NCI-H2081 treated with DMSO at 0.1 percent for 48 hours (cell line): ENCODE data around the gene EAPP.
"Not testable (repeated sequence)": the region's sequence is repeated elsewhere in the genome, so short reads cannot be mapped to it uniquely, and the experiment has no call there.

Experiments used
- DNase-seq: peaks from one replicate; lab custom pipeline; 2025; lab: John Stamatoyannopoulos, UW

Gene EAPP

DNA sequence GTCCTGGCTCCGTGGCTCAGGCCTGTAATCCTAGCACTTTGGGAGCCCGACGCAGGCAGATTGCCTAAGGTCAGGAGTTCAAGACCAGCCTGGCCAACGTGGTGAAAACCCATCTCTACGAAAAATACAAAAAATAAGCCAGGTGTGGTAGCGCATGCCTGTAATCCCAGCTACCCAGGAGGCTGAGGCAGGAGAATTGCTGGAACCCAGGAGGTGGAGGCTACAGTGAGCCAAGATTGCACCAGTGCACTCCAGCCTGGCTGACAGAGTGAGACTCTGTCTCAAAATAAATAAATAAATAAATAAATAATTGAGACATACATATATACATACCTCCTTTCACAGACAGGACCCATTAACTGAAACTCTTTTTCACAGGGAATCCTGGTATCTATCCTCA is 1.4 kb downstream of the EAPP start:
- DNase-seq = not testable (repeated sequence)

DNA sequence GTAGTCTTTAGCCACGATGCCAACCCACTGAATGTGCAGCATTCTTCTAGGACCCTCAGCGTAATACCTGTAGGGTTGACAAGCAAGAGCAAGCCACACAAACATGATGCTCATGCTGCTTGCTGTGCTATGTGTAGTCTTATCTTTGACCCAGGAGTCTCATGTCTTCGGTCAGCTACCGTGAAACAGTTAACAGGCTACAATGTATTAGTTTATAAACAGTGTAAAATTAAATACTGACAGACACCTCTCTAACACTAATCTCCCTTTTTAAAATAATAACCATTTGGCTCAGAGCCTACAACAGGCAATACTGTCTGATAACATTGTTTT is 1.9 kb downstream of the EAPP start:
- no peak for DNase-seq

DNA sequence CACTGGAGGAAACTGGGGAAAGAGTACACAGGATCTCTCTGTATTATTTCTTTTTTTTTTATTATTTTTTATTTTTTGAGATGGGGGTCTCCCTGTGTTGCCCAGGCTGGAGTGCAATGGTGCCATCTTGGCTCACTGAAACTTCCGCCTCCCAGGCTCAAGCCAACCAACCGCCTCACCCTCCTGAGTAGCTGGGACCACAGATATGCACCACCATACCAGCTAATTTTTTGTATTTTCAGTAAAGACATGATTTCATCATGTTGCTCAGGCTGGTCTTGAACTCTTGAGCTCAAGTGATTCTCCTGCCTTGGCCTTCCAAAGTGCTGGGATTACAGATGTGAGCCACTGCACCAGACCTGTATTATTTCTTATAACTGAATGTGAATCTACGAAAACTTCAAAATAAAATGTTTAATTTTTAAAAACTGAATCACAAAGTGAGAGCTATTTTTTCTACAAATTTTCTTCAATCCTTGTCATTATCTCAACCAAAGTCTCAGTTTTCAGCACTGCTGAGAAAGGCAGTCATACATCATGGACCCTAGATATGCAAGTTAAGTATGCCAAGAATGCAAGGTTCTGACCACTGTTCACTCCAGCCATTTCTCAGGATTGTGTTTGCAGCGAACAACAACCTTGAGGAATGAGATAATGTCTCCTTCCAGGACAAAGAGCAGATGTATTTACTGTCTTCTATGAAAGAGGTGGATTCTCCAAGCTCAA is 2.4 kb downstream of the EAPP start:
- no peak for DNase-seq

DNA sequence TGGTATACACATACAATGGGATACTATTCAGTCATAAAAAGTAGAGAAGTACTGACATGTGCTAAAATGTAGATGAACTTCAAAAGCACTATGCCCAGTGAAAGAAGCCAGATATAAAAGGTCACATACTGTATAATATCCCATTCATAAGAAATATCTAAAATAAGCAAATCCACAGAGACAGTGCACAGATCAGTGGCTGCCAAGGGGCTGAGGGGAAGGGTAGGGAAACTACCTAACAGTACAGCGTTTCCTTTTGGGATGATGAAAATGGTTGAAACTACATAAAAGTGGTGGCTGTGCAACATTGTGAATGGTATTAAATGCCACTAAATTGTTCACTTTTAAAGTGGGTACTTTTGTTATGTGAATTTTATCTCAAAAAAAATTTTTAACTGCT is 11.9 kb downstream of the EAPP start:
- DNase-seq = no peak

DNA sequence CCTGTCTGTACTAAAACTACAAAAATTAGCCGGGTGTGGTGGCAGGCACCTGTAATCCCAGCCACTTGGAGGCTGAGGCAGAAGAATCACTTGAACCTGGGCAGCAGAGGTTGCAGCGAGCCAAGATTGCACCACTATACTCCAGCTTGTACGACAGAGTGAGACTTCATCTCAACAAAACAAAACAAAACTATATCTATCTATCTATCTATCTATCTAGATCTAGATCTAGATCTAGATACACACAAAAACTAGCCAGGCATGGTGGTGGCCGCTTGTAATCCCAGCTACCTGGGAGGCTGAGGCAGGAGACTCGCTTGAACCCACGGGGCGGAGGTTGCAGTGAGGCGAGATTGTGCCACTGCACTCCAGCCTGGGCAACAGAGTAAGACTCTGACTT is 15.3 kb downstream of the EAPP start:
- not testable (repeated sequence) for DNase-seq

DNA sequence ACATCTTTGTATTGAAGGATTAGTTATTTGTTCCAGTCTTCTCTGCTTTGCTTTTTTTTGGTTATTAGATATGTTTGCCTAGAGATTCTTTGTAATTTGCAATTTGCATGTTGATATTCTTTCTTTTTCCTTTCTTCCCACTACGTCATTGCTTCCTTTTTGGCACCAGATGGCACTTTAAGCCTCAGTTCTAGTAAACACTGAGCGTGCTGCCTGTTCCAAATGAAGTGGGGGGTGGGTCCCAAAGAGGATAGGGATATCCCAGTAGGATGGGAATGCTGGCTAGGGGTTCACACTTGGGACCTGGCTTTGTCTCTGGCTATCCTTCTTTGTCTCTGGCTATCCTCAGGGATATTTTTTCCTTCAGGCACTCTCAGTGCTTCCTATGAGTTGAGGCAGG is 17.0 kb downstream of the EAPP start:
- no peak for DNase-seq

DNA sequence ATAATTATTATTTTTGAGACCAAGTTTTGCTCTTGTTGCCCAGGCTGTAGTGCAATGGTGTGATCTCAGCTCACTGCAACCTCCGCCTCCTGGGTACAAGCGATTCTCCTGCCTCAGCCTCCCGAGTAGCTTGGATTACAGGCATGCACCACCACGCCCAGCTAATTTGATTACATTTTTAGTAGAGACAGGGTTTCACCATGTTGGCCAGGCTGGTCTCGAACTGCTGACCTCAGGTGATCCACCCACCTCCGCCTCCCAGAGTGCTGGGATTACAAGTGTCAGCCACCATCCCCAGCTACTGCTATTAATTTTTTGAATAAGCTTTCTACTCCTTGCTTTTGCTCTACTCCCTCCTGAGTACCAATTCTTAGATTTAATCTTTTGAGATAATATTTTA is 18.4 kb downstream of the EAPP start:
- not testable (repeated sequence) for DNase-seq

DNA sequence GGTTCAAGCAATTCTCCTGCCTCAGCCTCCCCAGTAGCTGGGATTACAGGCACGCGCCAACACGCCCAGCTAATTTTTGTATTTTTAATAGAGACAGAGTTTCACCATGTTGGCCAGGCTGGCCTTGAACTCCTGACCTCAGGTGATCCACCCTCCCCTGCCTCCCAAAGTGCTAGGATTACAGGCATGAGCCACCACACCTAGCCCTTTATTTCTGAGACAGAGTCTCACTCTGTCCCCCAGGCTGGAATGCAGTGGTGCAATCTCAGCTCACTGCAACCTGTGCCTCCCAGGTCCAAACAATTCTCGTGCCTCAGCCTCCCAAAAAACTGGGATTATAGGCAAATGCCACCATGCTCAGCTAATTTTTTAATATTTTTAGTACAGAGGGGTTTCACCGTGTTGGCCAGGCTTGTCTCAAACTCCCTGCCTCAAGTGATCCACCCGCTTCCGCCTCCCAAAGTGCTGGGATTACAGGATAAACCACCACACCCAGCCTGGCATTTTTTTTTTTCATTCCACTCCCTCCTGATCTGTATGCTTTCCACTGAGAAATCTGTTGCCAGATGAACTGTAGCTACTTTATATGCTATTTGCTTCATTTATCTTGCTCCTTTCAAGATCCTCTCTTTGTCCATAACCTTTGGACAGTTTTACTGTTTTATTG is 19.1 kb downstream of the EAPP start:
- not testable (repeated sequence) for DNase-seq

DNA sequence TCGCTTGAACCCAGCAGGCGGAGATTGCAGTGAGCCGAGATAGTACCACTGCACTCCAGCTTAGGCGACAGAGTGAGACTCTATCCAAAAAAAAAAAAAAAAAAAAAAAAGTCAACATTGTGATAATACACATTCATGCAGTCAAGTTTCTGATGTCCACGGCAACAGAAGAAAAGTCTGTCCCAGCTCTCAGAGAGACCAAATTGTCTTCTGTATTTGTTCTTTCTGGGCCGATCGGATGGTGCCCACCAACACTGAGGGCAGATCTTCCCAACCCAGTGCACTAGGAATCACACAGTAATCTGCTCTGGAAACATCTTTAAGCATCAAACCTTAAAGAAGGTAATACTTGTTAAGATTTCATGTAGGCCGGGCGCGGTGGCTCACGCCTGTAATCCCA is 31.6 kb downstream of the EAPP start:
- DNase-seq = no peak

DNA sequence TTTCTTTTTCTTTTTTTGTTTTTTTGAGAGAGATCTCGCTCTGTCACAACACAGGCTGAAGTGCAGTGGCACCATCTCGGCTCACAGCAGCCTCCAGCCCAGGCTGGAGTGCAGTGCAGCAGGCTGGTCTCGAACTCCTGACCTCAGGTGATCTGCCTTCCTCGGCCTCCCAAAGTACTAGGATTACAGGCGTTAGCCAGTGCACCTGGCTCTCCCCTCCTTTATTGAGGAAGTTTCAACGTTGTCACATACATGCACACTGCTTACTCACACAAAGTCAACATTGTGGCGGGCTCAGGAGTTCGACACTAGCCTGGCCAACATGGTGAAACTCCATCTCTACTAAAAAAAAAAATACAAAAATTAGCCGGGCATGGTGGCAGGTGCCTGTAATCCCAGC is 32.0 kb downstream of the EAPP start:
- DNase-seq = no peak

DNA sequence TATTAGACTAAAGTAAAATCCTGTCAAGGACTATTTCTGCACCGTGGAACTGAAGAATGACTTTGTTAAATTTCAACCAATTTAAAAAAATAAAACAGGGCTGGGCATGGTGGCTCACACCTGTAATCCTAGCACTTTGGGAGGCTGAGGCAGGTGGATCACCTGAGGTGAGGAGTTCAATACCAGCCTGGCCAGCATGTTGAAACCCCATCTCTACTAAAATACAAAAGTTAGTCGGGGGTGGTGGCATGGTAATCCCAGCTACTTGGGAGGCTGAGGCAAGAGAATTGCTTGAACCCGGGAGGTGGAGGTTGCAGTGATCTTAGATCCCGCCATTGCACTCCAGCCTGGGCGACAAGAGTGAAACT is 34.4 kb downstream of the EAPP start:
- not testable (repeated sequence) for DNase-seq

DNA sequence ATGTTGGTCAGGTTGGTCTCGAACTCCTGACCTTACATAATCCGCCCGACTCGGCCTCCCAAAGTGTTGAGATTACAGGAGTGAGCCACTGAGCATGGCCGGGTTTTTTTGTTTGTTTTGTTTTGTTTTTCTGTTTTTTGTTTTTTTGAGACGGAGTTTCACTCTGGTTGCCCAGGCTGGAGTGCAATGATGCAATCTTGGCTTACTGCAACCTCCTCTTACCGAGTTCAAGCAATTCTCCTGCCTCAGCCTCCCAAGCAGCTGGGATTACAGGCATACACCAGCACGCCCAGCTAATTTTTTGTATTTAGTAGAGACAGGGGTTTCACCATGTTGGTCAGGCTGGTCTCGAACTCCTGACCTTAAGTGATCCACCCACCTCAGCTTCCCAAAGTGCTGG is 35.5 kb downstream of the EAPP start:
- not testable (repeated sequence) for DNase-seq

DNA sequence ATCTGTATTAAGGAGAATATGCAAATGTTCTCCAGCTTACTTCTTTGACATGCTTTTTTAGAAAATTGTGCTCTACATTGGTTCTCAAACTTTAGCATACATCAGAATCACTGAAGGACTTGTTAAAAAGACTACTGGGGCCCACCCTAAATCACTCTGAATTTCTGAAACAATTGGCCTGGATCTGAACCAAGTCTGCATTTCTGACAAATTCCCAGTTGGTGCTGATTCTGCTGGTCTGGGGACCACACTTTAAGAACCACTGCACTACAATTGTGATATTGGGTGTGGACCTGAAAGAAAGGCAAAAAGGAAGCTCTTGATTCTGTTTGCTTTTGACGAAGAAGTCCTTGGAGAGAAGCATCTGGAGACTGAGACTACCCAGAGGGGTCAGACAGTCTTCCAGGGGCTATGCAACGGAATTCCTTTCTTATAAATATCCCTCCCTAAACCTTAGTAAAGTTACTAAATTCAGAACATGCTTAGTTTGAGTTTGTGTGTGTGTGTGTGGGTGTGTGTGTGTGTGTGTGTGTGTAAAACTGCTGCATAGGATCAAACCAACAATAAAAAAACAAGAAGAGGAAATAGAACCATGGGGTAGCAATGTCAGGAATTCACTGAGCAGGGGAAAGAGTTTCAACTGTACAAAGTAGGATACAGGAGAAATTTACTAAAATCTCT is 36.8 kb downstream of the EAPP start:
- no peak for DNase-seq

DNA sequence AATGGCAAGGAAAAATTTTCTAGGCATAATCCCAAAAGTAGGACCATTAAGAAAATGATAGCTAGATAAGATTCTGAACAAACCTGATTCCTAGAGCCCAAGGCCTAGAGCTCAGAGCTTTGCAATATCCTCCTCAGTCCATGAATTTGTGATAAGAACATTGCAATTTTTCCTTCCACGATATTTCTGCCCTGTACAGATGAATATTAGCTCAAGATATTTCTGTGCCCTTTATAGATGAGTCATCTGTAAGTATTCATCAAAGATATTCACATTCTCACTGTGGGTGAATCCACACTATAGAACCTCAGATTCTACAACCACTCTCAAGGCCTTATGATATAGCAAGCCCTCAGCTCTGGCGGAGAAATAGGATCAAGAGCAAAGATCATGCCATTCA is 37.5 kb downstream of the EAPP start:
- no peak for DNase-seq

DNA sequence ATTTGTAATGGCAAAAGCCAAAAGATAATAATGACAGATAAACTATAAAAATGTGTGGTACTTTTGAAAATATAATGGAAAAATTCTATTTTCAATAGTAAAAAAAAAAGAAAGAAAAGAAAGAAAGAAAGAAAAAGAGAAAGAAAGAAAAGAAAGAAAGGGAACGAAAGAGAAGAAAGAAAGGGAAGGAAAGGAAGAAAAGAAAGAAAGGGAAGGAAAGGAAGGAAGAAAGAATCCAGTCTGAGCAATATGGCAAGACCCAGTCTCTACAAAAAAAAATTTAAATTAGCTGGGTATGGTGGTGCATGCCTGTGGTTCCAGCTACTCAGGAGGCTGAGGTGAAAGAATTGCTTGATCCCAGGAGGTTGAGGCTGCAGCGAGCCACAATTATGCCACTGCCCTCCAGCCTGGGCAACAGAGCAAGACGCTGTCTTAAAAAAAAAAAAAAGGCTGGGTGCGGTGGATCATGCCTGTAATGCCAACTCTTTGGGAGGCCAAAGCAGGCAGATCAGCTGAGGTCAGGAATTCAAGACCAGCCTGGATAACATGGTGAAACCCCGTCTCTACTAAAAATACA is 38.4 kb downstream of the EAPP start:
- DNase-seq = no peak

DNA sequence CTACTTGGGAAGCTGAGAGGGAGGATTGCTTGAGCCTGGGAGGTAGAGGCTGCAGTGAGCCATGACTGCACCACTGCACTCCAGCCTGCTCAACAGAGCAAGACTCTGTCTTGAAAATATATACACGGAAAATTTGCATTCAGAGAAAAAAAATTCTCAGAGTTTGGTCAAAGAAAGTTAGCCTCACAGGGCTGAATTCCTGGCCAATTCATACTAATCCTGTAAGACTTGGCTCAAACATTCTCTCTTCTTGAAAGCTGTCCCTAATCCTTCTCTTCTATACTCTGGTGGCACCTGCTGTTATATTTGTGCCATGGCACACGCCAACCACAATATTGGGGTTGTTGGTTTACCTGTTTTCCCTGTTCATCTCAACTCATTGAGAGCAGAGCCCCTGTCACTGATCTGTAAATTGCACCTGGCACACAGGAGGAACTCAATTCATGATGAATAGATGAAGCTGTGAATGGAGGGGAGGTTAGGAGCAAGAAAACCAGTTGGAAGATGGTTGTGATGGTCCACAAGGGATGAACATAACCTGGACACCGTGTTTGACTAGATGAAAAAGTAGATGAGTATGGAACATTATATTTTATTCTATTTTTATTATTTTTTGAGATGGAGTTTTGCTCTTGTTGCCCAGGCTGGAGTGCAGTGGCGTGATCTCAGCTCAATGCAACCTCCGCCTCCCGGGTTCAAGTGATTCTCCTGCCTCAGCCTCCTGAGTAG is 40.7 kb downstream of the EAPP start:
- peak; percentile 13 for DNase-seq

DNA sequence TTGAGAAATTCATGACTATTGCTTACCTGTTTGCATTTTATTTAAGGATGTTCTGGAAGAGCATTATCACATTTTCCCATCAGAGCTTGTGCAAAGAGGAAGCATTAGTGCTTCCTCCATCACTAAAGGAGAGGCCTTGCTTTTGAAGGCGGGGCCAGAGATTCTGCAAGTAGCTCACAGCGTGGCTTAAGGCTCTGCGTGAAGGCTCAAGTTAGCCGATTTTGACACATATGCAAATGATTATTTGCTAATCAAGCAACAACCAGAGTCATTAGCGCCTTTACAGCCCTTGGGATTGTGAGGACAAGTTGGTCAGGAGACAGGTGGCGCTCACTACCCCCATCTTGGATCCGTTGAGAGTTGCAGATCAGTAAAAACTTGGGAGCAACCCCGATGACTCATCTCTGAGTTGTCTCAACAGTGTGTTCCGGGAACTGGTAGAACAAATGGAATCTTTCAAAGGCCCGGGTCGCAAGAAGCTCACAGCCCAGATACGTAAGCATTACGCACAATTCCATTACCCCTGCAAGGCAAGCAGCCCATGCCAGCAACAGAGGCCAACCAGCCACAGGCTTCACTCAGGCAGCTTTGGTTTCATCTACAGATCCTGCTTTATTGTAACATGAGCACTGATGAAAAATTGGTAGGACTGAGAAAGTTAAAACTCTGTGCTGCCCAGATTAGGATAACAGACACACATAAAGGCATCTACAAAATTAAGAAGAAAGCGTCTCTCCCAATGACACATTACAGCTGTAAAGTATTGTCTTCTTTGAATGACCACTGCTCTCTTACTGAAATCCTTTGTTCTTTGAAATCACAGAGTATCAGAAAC is 42.6 kb downstream of the EAPP start:
- DNase-seq = no peak

DNA sequence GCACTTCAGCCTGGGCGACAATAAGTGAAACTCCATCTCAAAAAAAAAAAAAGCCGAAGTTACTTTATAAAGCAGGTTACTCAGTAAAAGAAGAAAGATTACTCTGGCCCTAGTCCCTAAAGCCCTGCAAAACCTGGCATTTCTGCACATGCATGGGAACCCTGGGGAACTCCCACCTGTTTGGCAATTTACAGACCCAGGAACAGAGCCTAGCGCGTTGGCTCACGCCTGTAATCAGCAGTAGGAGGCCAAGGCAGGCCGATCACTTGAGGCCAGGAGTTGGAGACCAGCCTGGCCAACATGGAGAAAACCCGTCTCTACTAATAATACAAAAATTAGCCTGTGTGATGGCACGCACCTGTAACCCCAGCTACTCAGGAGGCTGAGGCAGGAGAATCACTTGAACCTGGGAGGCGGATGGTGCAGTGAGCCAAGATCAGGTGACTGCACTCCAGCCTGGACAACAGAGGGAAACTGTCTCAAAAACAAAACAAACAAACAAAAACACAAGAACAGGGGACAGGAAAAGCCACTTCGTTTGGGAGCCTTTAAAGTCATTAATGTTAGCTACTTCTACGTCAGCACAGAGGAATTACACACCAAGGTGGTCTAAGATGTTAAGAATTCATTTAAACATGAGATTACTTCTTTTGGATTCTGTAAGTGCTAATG is 43.4 kb downstream of the EAPP start:
- DNase-seq = no peak

DNA sequence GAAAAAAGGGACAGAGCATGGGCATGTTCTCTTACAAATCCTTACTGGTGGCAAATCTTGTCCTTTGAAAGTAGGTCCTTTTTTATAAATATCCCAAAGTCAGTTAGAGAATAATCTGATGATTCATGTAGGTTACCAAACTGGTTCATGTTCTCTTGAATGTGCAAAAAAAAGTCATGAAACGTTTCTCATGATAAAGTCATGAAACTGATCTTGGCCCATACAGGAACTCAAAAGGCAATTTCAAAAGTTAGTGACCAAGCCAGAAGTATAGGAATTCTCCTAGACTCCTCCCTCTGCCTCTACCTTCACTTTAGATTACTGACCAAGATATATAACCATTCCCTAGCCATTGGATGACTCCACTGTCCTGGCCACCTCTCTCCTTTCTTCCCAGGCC is 50.2 kb downstream of the EAPP start:
- no peak for DNase-seq

DNA sequence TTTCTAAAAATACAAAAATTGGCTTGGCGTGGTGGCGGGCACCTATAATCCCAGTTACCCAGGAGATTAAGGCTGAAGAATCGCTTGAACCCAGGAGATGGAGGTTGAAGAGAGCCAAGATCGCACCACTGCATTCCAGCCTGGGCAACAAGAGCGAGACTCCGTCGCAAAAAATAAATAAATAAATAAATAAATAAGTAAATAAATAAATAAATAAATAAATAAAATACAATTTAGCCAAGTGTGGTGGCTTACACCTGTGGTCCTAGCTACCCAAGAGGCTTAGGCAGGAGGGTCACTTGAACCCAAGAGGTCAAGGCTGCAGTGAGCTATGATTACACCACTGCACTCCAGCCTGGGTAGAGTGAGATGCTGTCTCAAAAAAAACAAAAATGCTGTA is 51.0 kb downstream of the EAPP start:
- DNase-seq = no peak

DNA sequence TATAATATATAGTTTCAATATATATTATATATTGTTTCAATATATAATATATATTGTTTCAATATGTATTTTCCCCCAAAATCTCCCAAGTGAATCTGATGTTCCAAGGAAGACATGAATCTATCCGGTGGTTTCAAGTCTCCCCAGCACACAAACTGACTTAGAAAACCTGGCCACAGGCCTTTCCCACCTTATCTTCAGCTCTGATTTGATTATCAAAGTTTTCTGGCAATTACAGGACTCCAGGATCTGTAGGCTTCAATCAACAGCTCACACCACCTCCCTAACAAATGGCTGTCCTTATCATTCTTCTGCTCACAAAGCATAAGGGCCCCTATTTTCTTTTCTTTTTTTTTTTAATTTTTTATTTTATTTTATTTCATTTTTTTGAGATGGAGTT is 54.8 kb downstream of the EAPP start:
- DNase-seq = no peak
